Breast epithelium (tissue), 4 donors: ENCODE data around the gene CIT. TPM values are rescaled to one million over a fixed set of nuclear protein-coding genes. Genes with fewer than 3 reads are reported as not detected.

Experiments used
- DNase-seq, 2 donors: peaks; one replicate each; pipeline ENCODE4 v3.0.0-alpha.2; 2019; ENCODE audit warnings: low spot score in 2 of 2
- H3K27ac ChIP-seq, 2 donors: fragments of 200-600 bp; sonication (generic) in 1 of 2; one replicate each; pipeline ENCODE4 v1.5.1; 2016 to 2019; ENCODE audit warnings: mild to moderate bottlenecking in 1 of 2
- H3K27me3 ChIP-seq, 2 donors: fragments of 200-600 bp; sonication (generic) in 1 of 2; one replicate each; pipeline versions ENCODE4 v1.5.1 to v1.6.0; 2017 to 2019; ENCODE audit warnings: control low read depth in 1 of 2, mild to moderate bottlenecking in 1 of 2
- H3K36me3 ChIP-seq: fragments of 200-600 bp; one replicate; pipeline ENCODE4 v1.5.1; 2019
- H3K4me1 ChIP-seq, 2 donors: fragments of 200-600 bp; sonication (generic); one replicate each; pipeline ENCODE4 v1.5.1; 2016 to 2019; ENCODE audit warnings: control low read depth in 1 of 2
- H3K4me3 ChIP-seq, 3 donors: fragments of 200-600 bp; sonication (generic); 1 replicate in 2 of 3; 2 replicates in 1 of 3; pipeline ENCODE4 v1.5.1; 2016 to 2019; ENCODE audit warnings: mild to moderate bottlenecking in 3 of 3, moderate library complexity in 2 of 3
- H3K9me3 ChIP-seq, 2 donors: fragments of 200-600 bp; sonication (generic) in 1 of 2; one replicate each; pipeline ENCODE4 v1.5.1; 2016 to 2019; ENCODE audit warnings: control low read depth in 1 of 2
- CTCF ChIP-seq, 3 donors: fragments of 450-650 bp; IDR thresholded peaks; one replicate each; pipeline ENCODE4 v1.5.1; 2016 to 2017; ENCODE audit warnings: antibody characterized with exemption in 3 of 3, mild to moderate bottlenecking in 3 of 3, moderate library complexity in 3 of 3
- POLR2A ChIP-seq: fragments of 450-650 bp; IDR thresholded peaks from one replicate; pipeline ENCODE4 v1.6.1; 2016; ENCODE audit warnings: antibody characterized with exemption, mild to moderate bottlenecking, moderate library complexity
- POLR2AphosphoS5 ChIP-seq, 3 donors: sonication (generic); formaldehyde crosslinking; IDR thresholded peaks; one replicate each; pipeline ENCODE4 v1.6.1; 2017; ENCODE audit warnings: antibody characterized with exemption in 3 of 3
- intact Hi-C: fragments of 100-400 bp; cut with DNase I; formaldehyde crosslinking; loops from one replicate; pipeline ENCODE4 v1.15.1; 2023; ENCODE audit warnings: low total_unique reads
- total RNA-seq, 3 donors: library from RNA; depleted of rRNA; stranded (reverse); fragments of >200 nt; gene quantifications; one replicate each; pipeline ENCODE4 v1.1.0, GENCODE V29; 2016

CIT gene
- total RNA-seq, 3 donors from 2014 or later: 1.3 to 9.5 (median 2.4) TPM

DNA sequence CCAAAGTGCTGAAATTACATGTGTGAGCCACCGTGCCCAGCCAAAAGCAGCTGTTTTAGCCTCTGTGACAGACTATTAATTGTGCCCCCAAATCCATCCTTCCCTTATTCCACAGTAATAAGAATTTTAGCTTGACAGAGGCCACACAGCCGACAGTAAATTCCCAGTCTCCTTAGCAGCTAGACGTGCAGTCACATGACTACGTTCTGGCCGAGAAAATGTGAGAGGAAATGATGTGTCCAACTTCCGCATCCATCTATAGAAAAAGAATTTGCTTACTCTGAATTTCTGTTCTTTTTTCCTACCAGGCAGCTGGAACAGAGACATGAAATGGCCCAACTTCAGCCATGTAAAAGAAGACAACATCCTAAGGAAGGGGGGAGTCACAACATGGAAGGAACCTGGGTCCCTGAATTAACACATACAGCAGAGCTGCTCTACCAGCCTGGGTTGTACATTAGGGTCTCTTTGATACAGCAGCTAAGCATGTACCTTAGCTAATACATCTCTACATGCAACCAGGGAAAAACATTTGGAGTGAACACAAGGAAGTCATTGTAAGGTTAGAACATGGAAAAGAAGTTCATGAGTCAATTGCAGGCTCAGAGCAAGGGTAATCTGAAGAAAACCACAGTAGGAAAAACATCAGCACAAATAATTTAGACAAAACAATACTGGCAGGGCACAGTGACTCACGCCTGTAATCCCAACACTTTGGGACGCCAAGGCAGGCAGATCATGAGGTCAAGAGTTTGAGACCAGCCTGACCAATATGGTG, 35.5 kb downstream of the CIT start:
- Histone ChIP-seq H3K27ac (no peak overlapping the region), H3K27me3 (no peaks in the 10 kb centered on the region), H3K9me3 (no peaks in the 10 kb centered on the region), H3K4me3 (no peak overlapping the region), H3K4me1 (no peaks in the 10 kb centered on the region), H3K36me3 (no peaks in the 10 kb centered on the region)
- intact Hi-C loops: no loop called here
- no peak for TF ChIP-seq POLR2AphosphoS5 (IDR thresholded peaks at IDR 0.05)
- TF ChIP-seq POLR2A: no peak
- DNase-seq: no peak

DNA sequence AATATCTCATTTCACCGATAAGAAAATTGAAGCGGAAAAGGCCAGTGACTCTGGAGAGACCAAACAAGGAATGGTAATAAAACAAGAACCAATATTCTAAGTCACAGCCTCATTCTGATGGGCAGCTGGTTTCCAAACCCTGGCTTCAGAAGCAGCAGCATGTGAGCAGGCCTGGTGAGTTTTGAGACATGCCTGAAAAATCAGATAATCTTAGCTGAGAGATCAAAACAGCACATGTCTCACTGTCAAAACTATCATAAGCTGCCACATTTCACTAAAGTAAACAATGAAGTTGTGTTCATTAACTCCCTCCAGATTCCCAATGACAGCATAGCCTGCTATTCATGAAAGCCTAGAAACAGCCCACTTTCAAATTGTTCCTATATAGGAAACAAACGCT, 36.5 kb downstream of the CIT start:
- no peak overlapping the region for H3K27ac ChIP-seq
- no peaks in the 10 kb centered on the region for H3K36me3 ChIP-seq
- DNase-seq: no peak
- H3K27me3 ChIP-seq: no peaks in the 10 kb centered on the region
- no peaks in the 10 kb centered on the region for H3K4me1 ChIP-seq
- no peaks in the 10 kb centered on the region for H3K9me3 ChIP-seq
- no peak overlapping the region for H3K4me3 ChIP-seq
- TF ChIP-seq POLR2AphosphoS5 (IDR thresholded peaks at IDR 0.05) (no peak), CTCF (IDR thresholded peaks at IDR 0.05) (no peak), POLR2A (no peak)
- intact Hi-C loops: no loop called here

DNA sequence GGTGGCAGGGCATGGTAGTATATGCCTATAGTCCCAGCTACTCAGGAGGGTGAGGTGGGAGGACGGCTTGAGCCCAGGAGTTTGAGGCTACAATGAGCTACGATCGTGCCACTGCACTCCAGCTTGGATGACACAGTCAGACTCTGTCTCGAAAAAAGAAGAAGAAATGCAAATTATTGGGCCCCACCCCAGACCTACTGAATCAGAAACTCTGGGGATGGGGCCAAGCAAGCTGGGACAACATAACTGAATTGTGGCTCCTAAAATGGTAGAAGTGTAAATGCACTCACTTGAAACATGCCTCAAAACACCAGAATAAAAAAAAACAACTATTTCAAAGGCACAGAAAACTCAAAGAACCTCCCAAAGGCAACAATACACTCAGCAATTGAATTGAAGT, 37.0 kb downstream of the CIT start:
- H3K27ac ChIP-seq: no peak overlapping the region
- no peaks in the 10 kb centered on the region for H3K4me1 ChIP-seq
- no peaks in the 10 kb centered on the region for H3K36me3 ChIP-seq
- intact Hi-C loops: no loop called here
- H3K9me3 ChIP-seq: no peaks in the 10 kb centered on the region
- H3K27me3 ChIP-seq: no peaks in the 10 kb centered on the region
- no peak overlapping the region for H3K4me3 ChIP-seq
- no peak for TF ChIP-seq POLR2AphosphoS5 (IDR thresholded peaks at IDR 0.05)
- no peak for TF ChIP-seq POLR2A
- no peak for TF ChIP-seq CTCF (IDR thresholded peaks at IDR 0.05)
- DNase-seq: no peak

GRCh38 chr12:119838826-119839600, 38.1 kb downstream of the CIT start:
- Histone ChIP-seq H3K4me1 (no peaks in the 10 kb centered on the region), H3K36me3 (no peaks in the 10 kb centered on the region), H3K9me3 (no peaks in the 10 kb centered on the region), H3K27ac (no peak overlapping the region), H3K4me3 (no peak overlapping the region), H3K27me3 (no peaks in the 10 kb centered on the region)
- TF ChIP-seq CTCF (IDR thresholded peaks at IDR 0.05) (no peak), POLR2A (no peak)
- DNase-seq: no peak
- intact Hi-C loops: no loop called here

GRCh38 chr12:119836781-119837180, 40.3 kb downstream of the CIT start:
- TF ChIP-seq POLR2A (no peak), POLR2AphosphoS5 (IDR thresholded peaks at IDR 0.05) (no peak), CTCF (IDR thresholded peaks at IDR 0.05) (no peak)
- Histone ChIP-seq H3K4me1 (no peaks in the 10 kb centered on the region), H3K4me3 (no peak overlapping the region), H3K27me3 (no peaks in the 10 kb centered on the region), H3K27ac (no peak overlapping the region), H3K9me3 (no peaks in the 10 kb centered on the region), H3K36me3 (no peaks in the 10 kb centered on the region)
- no peak for DNase-seq
- intact Hi-C loops: no loop called here
